NCI-H2081 (cell line): ENCODE measurements around the gene KSR1.
"Not testable (repeated sequence)": the region's sequence is repeated elsewhere in the genome, so short reads cannot be mapped to it uniquely, and the experiment has no call there.

Source experiments
- DNase-seq, 2 experiments: peaks; one replicate each; lab custom pipeline; 2025; lab: John Stamatoyannopoulos, UW

KSR1 gene

DNA sequence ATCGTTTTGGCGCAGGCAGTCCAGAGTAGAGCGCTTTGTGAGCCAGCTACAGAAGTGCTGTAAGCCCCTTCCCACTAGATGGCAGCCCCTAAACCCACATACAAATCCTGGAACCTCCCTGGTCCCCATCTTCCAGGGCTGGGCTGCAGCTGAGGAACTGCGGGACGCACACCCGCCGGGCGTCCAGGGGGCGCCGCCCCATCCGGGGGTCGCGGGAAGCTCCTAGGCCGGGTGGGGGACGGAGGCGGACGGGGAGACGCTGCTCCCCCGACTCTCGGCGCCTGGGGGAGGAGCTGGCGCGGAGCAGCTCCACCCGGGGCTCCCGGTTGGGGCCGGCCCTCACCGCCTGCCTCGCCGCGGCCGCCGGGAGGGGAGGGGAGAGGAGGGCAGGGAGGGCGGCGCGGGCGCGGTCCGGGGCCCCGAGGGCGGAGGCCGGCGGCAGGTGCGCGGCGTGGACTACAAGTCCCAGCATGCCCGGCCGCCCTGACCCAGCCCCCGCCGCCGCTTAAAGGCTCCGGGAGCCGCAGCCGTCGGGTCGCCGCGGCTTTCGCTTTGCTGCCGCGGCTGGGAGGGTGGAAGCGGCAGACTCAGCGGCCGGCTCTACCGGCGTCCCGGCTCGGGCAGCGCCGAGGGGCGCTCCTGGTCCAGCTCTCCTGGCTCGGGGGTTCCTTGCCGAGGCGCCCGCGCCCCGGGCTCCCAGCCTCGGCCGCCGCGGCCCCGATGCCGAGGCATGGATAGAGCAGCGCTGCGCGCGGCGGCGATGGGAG lies at the start of gene KSR1:
TSS of gene KSR1 (plus strand) at position 535 of the 767 bp plus-strand sequence. CDS start at position 731, 196 bp downstream.
- DNase-seq = peak; percentile 23 to 45

DNA sequence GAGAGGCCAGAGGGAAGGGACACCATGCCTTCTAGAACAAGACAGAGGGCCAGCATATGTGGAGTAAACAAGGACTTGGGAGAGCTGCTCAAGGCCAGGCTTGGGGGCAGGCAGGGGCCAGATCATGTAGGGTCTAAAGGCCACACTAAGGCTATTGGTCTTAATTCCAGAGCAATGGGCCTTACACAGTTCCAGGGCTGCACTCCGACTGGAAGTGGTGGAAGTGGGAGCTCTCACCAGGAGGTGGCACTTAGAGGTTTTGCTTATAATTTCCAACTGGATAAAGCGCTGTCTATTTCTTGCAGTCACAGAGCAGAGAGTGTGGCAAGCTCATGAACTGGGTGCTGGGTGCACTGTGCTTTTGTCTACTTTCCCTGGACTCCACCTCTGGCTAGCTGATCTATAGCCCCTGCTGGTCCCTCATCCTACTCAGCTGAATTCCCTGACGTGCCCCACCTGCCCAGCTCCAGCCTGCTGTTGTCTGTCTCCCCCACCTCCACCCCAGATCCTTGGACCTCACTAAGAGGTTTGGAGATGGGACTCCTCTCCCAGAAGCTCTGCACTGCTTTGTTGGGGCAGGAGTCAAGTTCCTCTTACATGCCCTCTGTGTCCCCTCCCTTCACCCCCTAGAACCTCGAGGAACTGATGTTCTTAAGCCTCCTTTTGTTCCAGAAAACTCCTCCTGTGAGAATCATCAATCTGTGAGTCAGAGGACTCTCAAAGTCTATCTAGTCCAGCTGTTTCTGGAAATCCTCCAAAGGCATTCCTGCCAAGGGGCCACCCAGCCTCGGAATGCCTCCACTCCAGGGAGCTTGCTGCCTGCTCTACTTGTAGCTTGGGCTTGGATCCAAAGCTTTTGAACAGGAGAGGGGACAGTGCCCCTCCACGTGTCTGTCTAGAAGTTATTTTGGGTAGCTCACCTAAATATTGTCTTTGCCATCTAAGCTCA lies 48.1 kb upstream of the KSR1 start:
- no peak for DNase-seq

DNA sequence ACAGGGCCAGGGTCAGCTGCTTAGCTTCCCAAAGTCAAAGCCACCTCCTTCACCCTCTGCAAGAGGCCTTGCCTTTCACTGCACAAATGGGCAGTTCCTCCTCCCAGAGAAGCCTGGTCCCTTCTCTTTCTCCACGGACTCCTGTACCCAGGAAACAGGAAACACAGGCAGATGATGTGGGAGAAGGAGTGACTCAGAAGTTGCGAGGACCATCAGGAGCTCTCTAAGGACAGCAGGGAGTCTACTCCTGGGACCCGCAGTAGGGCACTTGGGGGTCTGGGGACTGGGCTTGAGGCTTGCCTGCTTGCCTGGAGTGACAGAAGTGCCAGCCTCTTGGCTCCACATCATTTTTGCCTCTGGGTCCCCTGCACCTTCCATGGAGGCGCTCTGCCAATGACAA lies 47.4 kb upstream of the KSR1 start:
- DNase-seq = no peak

DNA sequence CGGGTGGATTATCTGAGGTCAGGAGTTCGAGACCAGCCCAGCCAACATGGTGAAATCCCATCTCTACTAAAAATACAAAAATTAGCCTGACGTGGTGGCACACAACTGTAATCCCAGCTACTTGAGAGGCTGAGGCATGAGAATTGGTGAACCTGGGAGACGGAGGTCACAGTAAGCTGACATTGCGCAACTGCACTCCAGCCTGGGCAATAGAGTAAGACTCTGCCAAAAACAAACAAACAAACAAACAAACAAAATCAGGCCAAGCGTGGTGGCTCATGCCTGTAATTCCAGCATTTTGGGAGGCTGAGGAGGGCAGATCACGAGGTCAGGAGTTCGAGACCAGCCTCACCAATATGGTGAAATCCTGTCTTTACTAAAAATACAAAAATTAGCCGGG lies 44.1 kb upstream of the KSR1 start:
- not testable (repeated sequence) for DNase-seq

DNA sequence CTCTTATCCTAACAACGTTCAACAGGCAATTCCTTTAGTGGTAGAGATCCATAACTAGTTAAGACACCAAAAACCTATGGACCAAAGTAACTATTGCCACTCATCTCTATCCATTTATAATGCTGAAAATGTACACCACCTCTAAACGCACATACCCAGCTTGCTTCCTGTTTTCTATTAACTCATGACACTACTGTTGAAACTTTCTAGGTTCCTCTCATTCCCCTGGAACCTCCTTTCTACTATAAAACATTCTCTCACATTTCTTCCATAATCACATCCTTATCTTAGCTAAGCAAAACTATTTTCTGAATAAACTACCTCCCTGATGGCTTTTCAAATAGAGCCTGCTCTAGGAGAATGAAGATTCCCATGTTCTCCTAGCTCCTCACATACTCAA lies 42.9 kb upstream of the KSR1 start:
- no peak for DNase-seq

DNA sequence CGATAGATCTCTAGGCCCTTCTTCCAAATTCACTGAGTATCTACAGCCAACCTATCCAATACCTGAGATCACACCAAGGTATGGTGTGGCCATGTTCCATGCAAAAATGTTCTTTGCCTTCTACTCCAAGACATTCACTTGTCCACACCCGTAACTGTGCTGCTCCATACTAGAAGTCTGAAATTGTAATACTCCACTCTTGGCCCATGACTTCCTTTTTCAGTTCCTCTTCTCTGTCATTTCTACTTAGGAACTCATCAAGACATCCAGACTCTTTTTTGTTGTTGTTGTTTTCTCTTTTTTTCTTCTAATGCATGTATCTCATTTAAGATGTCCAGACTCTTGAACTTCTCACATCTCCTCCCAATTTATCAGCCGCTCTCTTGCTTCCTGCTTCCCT lies 42.5 kb upstream of the KSR1 start:
- DNase-seq = no peak

DNA sequence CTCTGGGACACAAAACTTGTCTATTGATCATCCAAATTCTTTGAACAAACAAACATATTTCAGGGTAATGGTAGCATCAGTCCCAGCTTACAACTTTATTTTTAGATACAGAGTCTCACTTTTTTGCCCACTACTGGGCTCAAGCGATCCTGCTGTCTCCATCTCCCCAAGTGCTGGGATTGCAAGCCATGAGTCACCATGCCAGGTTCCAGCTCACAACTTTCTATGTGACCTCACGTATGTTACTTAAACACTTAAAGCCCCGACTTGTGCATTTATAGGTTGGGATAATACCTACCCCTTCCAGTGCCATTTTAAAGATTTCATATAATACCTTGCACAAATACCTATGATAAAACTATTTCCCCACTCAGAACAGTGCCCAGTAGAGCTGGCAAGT lies 42.0 kb upstream of the KSR1 start:
- no peak for DNase-seq

DNA sequence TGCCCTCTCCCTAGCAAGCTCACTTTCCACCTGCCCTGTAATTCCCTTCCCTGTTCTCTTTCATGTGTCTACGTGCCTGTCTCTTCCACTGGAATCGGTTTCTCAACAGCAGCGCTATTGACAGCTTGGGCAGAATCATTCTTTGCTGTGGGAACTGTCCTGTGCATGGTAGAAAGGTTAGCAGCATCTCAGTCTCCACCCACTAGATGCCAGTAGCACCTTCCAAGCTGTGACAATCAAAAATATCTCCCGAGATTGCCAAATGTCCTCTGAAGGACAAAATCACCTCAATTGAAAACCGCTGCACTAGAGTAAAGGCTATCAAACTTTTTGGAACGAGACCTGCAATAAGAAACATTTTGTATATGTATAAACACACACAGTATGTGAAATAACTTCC lies 41.6 kb upstream of the KSR1 start:
- DNase-seq = no peak

DNA sequence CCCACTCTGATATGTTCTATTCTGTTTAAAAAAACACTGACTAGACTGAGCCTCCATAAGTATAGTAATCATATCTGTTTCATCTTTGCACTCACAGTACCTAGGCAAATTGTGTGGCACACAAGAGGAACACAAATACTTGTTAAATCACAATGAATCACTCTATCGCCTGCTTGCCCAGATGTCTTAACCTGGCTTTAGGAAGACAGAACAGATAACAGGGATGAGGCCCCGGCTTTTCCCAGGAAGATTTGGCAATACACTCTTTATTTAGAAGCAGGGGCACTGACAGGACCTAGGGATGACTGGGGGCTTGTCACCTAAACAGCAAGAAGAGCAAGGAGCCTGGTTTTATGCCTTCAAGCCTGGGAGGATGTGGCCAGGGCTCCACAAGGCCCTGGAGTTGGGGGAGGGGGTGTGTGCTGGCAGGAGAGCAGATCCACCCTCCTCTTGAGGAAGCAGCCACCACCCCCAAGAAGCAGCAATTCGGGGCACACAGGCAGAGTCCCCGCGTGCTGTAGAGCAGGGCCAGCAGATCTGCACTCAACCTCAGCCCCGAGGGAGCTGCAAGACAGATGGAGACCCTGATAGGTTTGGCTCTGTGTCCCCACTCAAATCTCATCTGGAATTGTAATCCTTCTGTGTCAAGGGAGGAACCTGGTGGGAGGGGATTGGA lies 41.0 kb upstream of the KSR1 start:
- no peak for DNase-seq

DNA sequence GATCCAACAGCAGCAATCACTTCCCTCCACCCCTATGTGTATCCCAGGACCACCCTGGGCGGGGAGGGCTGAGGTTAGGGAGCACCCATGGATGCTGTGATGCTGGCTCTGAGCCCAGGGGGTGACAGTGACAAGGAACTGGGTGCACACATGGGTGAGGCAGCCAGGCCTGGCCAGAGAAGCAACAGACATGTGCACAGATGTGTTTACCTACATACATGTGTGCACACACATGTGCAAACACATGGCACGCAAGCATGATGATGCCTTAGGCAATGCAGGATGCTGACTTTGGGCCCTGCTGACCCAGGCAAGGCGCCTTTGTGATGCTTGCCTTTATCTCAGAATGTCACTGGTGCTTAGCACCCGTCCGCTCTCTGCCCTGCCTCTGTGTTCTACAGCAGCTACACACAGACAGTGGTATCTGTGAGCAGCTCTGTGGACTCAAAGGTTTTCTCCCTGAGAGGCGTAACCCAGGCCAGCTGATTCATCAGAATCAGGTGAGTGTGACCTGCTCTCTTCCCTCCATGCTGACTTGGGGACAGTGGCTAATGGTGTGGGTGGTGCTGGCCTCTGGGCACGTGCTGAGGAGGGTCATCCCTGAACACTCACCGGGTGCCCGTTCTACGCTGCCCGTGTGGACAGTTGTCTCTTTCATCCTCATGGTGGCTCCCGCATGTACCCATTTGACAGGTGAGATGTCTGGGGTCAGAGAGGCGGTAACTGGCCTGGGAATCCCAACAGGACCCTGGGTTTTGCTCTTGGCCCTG lies 38.5 kb upstream of the KSR1 start:
- DNase-seq = no peak

DNA sequence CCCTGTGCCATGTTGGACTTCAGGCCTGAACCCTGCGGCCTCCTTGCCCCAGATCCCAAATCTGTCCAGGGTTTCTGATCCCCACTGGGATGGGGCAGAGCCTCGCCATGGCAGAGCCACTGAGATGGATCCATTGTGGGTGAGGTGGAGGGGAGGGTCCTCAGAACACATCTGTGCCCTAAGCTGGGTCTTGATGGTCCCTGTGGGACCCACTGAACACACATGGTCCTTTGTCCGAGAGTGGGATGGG lies 38.0 kb upstream of the KSR1 start:
- no peak for DNase-seq

DNA sequence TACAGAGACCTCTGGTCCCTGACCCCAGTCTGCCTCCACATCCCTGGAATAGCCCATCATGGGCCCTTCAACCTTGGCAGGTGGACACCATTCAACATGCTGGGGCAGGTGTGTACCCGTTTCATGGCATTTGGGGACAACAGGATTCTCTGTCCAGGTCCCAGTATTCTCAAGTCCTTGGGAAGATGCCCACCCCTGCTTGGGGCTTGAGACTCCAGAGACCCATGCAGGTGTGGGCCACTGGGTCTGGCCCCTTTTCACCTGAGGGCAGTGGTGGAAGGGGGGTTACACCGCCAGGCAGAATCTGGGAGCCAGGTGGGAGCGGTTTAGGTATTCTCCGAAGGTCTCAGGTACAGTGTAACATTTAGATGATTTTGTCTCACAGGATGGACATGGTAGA lies 37.1 kb upstream of the KSR1 start:
- DNase-seq = no peak

DNA sequence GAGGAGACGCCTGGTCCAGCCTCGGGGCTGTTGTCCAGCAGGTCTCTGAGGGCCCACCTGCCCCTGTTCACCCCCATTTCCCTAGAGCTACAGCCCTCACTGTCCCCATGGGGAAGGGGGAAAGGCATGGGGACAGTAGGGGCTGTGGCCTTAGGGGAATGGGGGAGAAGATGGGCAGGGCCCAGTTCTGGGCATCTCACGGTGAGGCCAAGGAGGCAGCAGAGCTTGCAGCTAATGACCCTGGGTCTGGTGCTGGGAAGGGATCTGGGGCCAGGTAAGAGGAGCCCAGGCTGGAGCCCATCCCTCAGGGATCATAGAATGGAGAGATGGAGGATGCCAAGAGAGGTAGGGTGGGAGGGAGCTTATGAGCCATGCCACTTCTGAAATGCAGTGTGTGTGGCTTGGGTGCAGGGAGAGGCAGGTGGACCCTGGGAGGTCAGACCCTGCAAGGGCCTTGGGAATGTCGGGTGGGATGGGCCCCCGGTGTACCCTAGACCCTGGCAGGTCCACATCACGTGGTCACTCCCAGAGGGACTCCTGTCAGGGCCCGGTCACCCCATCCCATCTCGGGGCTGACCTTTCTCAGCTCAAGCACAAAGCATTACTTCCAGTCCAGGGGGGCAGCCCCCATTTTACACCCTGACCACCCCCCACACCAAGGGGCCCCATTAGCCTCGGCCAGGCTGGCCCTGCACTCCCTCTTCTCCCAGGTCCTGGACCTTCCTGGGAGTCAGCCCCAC lies 35.9 kb upstream of the KSR1 start:
- no peak for DNase-seq

DNA sequence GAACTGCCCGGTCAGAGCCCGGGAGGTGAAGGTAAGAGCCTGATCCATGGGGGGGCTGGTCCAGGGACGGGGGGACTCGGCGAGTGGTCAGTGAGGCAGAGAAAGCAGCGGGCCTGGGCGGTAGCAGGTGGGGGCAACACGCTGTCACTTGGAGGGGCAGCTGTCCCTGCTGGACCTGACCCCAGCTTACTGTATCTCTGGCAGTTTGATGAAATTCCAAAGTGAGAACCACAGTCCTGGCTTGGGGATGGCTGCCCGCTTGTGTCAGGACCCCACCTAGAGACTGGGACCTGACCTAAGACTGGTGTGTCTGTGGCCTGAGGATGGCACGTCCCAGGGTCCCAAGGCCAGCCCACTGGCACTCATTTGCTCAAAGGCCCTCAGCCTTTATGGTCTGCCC lies 35.1 kb upstream of the KSR1 start:
- no peak for DNase-seq

DNA sequence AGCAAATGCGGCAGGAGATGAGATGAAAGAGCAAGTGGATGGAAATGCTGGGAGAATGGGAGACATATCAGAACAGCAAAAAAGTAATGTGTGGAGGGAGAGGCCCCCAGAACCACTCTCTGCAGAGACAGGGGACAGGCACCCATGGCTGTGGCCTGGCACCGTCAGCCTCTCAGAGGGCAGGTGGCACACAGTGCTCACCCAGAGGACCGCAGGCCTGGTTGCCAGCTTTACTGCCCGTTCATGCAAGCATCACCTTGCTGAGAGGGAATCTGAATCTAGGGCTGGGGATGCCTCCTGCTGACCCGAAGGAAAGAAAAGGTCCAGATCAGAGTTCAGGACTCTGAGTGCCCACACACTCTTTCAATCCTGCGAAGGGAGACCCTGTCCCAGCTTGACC lies 34.6 kb upstream of the KSR1 start:
- DNase-seq = not testable (repeated sequence)

DNA sequence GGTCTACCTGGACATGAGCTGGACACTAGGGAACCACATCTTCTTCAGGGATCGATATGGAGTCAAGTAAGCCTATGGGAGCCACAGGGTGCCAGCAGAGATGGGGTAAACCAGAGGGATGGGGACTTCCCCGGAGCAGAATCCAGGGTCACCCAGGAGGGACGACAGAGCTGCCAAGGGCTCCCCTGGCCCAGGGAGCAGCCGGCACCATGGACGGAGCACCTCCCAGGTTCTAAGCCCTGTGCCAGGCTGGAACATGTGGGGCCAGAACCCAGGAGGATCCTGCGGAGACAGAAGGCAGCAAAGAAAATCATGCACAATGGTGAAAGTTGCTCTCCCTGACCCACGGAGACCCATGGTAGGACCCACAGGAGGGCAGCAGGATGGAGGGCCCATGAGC lies 33.6 kb upstream of the KSR1 start:
- DNase-seq = no peak

DNA sequence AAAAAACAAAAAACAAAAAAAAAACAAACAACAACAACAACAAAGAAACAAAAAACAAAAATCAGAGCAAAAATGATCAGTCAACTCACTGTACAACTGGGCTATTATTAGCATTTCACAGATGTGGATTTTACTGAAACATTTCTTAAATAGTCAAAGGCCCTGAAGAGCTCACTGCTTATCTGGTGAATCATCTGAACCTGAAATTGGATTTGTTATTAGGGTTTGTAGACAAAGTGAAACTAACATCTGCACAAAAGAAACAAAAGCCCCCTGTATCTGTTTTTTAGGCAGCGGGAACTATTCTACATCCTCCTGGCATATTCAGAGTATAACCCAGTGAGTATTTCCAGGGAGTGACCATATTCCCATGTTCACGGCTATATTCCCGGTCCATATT lies 32.6 kb upstream of the KSR1 start:
- DNase-seq = no peak

DNA sequence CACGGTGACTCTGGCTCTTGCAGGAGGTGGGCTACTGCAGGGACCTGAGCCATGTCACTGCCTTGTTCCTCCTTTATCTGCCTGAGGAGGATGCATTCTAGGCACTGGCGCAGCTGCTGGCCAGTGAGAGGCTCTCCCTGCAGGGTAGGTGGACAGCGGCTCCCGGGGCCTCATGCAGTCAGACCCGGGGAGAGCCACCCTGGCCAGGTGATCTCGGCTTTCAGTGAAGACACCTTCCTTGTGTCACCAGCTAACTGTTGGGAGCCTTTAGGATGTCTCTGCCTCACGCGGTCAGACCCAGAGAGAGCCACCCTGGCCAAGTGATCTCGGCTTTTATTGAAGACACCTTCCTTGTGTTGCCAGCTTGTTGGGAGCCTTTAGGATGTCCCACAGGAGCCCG lies 31.7 kb upstream of the KSR1 start:
- no peak for DNase-seq

DNA sequence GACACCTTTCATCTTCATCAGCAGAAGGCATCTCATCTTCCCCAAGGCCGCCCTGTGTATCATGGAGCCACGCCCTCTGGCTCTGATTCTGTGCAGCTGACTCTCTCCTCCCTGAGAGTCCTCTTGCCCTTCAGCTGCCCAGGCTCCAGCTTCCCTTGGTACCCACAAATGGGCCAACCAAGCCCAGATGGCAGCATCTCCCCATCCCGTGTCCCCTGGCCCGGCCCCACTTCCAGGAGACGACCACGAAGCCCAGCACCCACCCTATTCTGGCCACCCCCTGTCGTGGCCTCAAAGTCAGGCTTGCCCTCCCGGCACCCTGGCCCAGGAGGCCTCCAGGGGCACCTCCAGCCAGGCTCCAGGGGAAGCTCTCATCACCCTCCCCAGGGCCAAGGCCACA lies 31.3 kb upstream of the KSR1 start:
- DNase-seq = no peak

DNA sequence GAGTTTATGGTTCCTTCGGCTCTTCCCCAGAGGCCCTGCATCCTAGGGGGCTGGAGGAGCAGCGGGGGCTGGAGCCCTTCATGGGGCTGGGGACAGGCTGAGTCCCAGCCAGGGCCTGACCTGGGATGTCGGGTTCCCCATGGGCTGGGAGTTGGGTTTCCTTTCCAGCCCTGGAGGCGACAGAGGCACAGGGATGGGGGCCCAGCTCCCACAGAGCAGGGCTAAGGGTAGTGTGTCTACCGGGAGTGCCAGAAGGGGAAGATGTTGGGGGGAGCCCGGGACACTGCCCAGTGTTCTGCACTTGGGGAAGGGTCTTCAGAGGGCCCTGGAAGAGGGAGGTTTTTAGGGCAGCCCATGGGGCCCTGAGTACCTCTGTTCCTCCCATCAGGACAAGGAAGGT lies 30.7 kb upstream of the KSR1 start:
- DNase-seq = not testable (repeated sequence)

DNA sequence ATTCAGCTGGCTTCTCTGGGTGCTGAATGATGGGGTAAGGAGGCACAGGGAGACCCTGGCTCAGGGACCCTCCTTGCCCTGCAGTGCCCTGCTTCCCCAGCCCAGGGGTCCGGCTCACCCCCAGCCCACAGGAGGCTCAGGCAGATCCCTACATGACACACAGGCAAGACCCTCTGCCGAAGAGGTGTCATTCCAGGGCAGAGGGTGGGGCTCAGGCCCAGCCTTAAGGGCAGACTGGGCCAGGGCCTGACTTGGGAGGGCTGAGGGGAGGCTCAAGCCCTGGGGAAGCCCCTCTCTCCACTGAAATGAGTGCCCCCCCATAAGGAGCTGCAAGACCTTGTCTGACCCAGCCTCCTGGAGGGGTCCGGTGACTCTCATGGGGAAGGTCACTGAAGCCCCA lies 30.3 kb upstream of the KSR1 start:
- no peak for DNase-seq

DNA sequence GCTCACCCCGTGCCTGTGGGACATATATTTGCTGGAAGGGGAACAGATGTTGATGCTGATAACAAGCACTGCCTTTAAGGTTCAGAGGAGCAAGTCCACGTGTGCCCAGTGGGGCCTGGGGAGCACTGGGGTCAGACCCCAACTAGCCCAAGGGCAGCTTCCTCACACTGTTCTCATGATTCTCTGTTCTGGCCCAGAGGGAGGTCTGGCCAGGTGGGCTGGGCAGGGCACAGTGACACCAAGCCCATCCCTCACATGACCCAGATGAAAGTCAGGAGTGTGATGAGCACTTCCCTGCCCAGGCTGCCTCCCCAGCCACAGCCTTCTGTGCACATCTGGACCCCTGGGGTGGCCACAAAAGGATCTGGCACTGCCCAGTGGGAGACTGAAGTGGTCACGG lies 29.8 kb upstream of the KSR1 start:
- not testable (repeated sequence) for DNase-seq
